ENCODE measurements around the gene CFAP299. TPM values are rescaled to one million over a fixed set of nuclear protein-coding genes. Genes with fewer than 3 reads are reported as not detected.

Gene CFAP299
- total RNA-seq, 4 donors from 2014 or later: not detected

DNA sequence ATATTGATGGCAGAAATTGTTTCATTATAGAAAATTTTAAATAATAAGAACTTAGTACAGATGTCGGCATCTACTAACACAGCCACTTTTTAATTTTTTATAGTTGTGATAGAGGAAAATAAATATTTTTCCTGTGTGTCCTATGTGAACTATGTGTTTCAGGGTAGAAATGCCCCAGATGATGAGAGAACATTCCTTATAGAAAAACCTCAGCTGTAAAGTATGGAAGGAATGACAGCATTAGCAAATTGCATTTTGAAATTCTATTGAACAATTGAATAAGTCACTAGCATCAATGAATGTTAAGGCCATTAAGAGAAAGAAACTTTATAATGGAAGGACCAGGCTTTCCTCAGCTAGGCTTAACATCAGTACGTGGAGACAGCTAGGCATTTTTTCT lies 149.2 kb downstream of the CFAP299 start:
- Histone ChIP-seq H3K4me3 (no peak overlapping the region), H3K27ac (no peak overlapping the region), H3K4me1 (no peaks in the 10 kb centered on the region), H3K9me3 (no peaks in the 10 kb centered on the region), H3K36me3 (no peaks in the 10 kb centered on the region), H3K27me3 (no peaks in the 10 kb centered on the region)
- no peak for DNase-seq
- TF ChIP-seq POLR2A (IDR thresholded peaks at IDR 0.05): no peak
- TF ChIP-seq, protein P1, sequence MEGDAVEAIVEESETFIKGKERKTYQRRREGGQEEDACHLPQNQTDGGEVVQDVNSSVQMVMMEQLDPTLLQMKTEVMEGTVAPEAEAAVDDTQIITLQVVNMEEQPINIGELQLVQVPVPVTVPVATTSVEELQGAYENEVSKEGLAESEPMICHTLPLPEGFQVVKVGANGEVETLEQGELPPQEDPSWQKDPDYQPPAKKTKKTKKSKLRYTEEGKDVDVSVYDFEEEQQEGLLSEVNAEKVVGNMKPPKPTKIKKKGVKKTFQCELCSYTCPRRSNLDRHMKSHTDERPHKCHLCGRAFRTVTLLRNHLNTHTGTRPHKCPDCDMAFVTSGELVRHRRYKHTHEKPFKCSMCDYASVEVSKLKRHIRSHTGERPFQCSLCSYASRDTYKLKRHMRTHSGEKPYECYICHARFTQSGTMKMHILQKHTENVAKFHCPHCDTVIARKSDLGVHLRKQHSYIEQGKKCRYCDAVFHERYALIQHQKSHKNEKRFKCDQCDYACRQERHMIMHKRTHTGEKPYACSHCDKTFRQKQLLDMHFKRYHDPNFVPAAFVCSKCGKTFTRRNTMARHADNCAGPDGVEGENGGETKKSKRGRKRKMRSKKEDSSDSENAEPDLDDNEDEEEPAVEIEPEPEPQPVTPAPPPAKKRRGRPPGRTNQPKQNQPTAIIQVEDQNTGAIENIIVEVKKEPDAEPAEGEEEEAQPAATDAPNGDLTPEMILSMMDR (IDR thresholded peaks at IDR 0.05): no peak

DNA sequence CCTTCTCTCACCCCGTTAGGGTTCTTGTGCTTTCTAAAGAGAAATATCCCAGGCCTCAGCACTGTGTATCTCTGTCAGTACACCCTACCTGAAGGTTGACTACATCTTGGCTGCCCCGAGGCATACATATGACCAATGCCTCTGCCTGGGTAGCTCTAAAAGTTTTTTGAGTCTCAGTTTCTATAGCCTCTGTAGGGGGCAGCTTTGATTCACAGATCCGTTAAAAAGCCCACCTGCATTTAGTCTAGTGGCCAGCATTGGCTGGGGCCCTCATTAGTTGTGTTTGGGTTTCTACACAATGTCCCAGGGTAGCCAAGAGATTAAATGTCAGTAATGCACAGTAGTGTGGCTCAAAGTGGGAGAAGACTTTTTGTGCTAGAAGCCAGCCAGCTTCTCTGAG lies 151.1 kb downstream of the CFAP299 start:
- H3K9me3 ChIP-seq: no peaks in the 10 kb centered on the region
- H3K36me3 ChIP-seq: no peaks in the 10 kb centered on the region
- no peak for DNase-seq
- H3K27me3 ChIP-seq: no peaks in the 10 kb centered on the region
- TF ChIP-seq, protein P1 (IDR thresholded peaks at IDR 0.05): no peak
- TF ChIP-seq POLR2A (IDR thresholded peaks at IDR 0.05): no peak
- H3K4me3 ChIP-seq: no peak overlapping the region
- no peak overlapping the region for H3K27ac ChIP-seq
- H3K4me1 ChIP-seq: no peaks in the 10 kb centered on the region

DNA sequence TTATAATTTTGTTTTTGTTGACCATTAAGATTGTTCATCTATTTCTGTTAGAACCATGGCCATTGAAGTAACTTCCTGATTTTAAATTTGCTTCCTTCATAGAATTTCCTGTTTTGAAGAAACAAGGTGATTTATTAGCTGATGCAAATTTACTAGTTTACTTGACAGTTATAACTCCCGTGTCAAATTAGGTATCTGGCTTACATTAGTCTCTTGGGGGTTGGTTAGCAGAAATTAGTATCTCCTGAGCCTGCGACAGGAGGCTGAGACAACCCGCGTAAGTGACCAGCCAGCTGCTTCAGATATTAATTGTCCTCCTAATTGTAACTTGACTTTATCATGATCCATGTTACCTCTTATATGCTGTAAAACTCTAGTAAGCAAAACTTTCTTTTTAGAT lies 154.3 kb downstream of the CFAP299 start:
- Histone ChIP-seq H3K4me1 (no peaks in the 10 kb centered on the region), H3K27me3 (no peaks in the 10 kb centered on the region), H3K36me3 (no peaks in the 10 kb centered on the region), H3K4me3 (no peak overlapping the region), H3K27ac (no peak overlapping the region), H3K9me3 (no peaks in the 10 kb centered on the region)
- TF ChIP-seq POLR2A (IDR thresholded peaks at IDR 0.05): no peak
- TF ChIP-seq, protein P1 (IDR thresholded peaks at IDR 0.05): no peak
- no peak for DNase-seq

DNA sequence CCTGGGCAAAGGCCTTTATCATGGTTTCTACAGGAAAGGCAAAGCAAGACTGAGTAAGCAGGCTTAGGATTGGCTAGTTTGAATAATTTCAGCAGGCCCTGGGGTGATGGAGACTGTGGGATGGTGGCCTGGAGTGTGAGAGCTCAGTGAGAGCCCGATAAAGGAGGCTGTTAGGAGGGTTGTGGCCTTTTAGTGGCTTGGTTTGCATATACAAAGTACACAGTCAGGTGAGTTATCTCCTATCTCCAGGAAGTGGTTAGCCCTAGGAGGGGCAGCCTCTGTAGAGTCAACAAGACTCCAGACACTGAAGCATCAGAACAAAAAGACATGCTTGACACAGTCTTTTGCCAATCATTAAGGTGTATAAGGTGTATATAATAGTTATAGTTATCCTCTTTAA lies 157.2 kb downstream of the CFAP299 start:
- no peaks in the 10 kb centered on the region for H3K4me1 ChIP-seq
- TF ChIP-seq, protein P1 (IDR thresholded peaks at IDR 0.05): no peak
- no peak for TF ChIP-seq POLR2A (IDR thresholded peaks at IDR 0.05)
- no peaks in the 10 kb centered on the region for H3K9me3 ChIP-seq
- H3K36me3 ChIP-seq: no peaks in the 10 kb centered on the region
- peak in 2 of 3 donors; percentile 67 to 82 for DNase-seq
- peak overlapping the region in 2 of 4 donors; percentile 26 to 27 for H3K27ac ChIP-seq
- H3K27me3 ChIP-seq: no peaks in the 10 kb centered on the region
- H3K4me3 ChIP-seq: no peak overlapping the region

DNA sequence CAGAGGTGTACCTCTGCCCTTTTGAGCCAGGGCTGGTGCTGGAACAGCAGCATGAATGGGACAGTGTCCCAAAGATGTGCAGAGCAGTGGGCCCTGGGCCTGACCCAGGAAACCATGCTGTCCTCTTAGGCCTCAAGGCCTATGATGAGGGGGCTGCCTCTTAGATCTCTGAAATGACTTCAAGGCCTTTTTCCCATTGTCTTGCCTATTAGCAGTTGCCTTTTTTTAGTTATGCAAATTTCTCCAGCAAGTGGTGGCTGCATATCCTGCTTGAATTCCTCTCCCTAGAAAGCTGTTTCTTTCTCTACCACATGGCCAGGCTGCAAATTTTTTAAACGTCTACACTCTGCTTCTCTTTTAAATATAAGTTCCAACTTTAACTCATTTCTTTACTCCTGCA lies 160.3 kb downstream of the CFAP299 start:
- no peak for DNase-seq
- Histone ChIP-seq H3K9me3 (no peaks in the 10 kb centered on the region), H3K4me1 (no peaks in the 10 kb centered on the region), H3K27me3 (no peaks in the 10 kb centered on the region), H3K27ac (no peak overlapping the region), H3K36me3 (no peaks in the 10 kb centered on the region), H3K4me3 (no peak overlapping the region)
- no peak for TF ChIP-seq POLR2A (IDR thresholded peaks at IDR 0.05)
- TF ChIP-seq, protein P1 (IDR thresholded peaks at IDR 0.05): no peak

DNA sequence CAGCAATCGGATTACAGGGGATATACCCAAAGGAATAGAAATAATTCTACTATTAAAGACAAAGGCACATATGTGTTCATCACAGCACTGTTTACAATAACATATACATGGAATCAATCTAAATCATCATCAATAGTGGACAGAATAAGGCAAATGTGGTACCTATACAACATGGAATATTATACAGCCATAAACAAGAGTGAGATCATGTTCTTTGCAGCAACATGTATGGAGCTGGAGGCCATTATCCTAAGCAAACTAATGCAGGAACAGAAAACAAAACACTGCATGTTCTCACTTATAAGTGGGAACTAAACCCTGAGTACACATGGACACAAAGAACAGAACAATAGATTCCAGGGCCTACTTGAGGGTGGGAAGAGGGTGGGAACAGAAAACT lies 163.2 kb downstream of the CFAP299 start:
- DNase-seq: no peak
- no peak for TF ChIP-seq POLR2A (IDR thresholded peaks at IDR 0.05)
- TF ChIP-seq, protein P1 (IDR thresholded peaks at IDR 0.05): no peak

More for the DNA sequence above, 163.2 kb downstream of the CFAP299 start:
- no peaks in the 10 kb centered on the region for H3K9me3 ChIP-seq
- H3K4me3 ChIP-seq: no peak overlapping the region
- no peak overlapping the region for H3K27ac ChIP-seq
- no peaks in the 10 kb centered on the region for H3K4me1 ChIP-seq
- no peaks in the 10 kb centered on the region for H3K36me3 ChIP-seq
- no peaks in the 10 kb centered on the region for H3K27me3 ChIP-seq

Data from Peyer's patch (tissue), 4 donors.